Measurements from ENCODE around the gene DHX32.

DHX32 gene

DNA sequence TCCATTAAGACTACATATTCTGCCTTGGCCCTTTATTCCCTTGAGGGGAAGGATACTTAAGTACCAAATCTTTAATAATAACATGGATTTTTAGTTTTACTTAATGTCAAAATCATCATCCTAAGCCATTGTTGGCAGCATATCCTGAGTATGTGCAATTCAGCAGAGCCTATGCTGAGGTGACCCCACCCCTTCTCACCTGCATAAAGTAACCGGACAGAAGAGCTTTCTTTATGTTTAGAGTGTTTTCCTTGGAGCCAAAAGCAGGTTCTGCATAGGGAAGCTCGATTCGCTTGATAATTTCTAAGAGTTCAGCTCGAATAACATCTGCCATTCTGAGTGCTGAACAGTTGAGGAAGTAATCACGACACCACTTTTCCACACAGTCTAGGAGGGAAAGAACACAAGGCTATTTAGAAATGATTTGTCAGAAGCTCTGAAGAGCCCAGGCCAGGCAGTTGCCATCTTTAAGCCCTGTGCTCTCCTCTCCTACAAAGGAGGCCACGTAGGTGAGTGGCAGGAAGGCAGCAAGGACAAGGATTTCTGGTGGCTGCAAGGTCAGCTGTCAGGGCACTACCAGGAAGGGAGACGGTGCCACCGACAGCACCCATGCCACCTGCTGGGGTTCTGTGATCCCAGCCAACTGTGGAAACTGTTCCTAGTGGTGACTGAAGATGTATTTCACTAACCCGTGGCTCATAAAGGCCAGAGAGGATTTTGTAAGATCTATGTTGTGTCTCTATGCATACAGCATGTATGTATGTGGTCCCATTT, 42.1 kb downstream of the DHX32 start:
- TF ChIP-seq, protein P1, sequence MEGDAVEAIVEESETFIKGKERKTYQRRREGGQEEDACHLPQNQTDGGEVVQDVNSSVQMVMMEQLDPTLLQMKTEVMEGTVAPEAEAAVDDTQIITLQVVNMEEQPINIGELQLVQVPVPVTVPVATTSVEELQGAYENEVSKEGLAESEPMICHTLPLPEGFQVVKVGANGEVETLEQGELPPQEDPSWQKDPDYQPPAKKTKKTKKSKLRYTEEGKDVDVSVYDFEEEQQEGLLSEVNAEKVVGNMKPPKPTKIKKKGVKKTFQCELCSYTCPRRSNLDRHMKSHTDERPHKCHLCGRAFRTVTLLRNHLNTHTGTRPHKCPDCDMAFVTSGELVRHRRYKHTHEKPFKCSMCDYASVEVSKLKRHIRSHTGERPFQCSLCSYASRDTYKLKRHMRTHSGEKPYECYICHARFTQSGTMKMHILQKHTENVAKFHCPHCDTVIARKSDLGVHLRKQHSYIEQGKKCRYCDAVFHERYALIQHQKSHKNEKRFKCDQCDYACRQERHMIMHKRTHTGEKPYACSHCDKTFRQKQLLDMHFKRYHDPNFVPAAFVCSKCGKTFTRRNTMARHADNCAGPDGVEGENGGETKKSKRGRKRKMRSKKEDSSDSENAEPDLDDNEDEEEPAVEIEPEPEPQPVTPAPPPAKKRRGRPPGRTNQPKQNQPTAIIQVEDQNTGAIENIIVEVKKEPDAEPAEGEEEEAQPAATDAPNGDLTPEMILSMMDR (IDR thresholded peaks at IDR 0.05; ENCODE audit: low read depth, low read length, missing control alignments): no peak
- in situ Hi-C loops (cut with HindIII; ENCODE audit: low sequenced_read_pairs): no loop called here
- no peak for DNase-seq (ENCODE audit: low read depth)

DNA sequence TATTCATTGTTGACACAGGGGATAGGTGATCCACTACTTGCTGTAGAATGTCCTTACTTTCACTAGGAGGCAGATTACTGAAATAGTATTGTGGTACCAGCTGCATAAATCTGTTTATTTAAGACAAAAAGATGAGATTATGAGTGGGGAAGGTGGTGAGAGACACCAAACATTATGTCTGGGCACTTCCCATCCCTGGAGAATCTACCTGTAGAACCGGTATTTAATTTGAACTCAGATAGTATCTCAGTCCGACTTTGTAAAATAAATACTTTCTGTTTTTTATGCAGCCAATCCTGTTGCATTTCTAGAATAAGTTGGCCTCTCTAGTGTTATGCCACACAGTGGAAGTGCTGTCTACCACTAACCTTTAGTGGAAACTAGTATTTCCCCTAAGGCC, 44.3 kb downstream of the DHX32 start:
- TF ChIP-seq, protein P1 (IDR thresholded peaks at IDR 0.05; ENCODE audit: low read depth, low read length, missing control alignments): no peak
- no peak for DNase-seq (ENCODE audit: low read depth)
- H3K4me3 ChIP-seq (ENCODE audit: low read depth, low read length): no peak overlapping the region
- in situ Hi-C loops (cut with HindIII; ENCODE audit: low sequenced_read_pairs): no loop called here

More for the DNA sequence above, 42.1 kb downstream of the DHX32 start:
- no peak overlapping the region for H3K4me3 ChIP-seq (ENCODE audit: low read depth, low read length)

DNA sequence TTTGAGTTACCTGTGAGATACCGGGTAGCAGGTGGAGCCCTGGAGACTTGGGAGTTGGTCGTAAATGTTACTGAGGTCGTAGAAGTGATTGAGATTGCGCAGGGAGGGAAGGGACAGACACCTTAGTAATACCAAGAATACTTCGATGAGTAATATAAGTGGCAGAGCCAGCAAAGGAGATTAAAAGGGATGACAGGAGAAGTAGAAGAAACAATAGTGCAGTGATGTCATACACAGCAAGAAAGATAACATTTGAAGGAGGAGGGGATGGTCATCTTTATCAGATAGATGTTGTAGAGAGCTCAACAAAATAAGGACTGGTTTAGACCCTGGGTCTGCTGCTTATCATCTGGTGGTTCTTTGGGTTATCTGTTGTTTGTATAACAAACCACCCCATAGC, 52.8 kb downstream of the DHX32 start:
- TF ChIP-seq, protein P1 (IDR thresholded peaks at IDR 0.05; ENCODE audit: low read depth, low read length, missing control alignments): no peak
- H3K4me3 ChIP-seq (ENCODE audit: low read depth, low read length): no peak overlapping the region
- no peak for DNase-seq (ENCODE audit: low read depth)
- in situ Hi-C loops (cut with HindIII; ENCODE audit: low sequenced_read_pairs): no loop called here

DNA sequence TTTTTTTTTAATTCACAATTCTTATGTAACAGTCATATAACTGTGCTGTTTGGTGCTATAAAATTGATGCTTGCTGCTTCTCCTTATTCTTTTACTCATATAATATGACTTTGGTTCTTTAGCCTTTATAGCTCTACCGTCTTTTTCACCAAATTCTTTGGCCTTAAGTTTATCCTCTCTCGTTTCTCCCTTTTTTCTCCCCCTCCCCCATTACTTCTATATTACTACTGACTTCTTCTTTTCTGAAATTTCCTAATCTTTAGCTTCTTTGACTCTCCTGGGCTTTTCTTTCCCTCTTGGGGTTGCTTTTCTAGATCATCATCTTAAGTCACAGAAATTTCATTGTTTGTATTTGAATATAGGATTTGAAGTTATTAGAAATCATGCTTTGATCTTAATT, 54.0 kb downstream of the DHX32 start:
- in situ Hi-C loops (cut with HindIII; ENCODE audit: low sequenced_read_pairs): no loop called here
- TF ChIP-seq, protein P1 (IDR thresholded peaks at IDR 0.05; ENCODE audit: low read depth, low read length, missing control alignments): no peak
- no peak overlapping the region for H3K4me3 ChIP-seq (ENCODE audit: low read depth, low read length)
- DNase-seq (ENCODE audit: low read depth): no peak

DNA sequence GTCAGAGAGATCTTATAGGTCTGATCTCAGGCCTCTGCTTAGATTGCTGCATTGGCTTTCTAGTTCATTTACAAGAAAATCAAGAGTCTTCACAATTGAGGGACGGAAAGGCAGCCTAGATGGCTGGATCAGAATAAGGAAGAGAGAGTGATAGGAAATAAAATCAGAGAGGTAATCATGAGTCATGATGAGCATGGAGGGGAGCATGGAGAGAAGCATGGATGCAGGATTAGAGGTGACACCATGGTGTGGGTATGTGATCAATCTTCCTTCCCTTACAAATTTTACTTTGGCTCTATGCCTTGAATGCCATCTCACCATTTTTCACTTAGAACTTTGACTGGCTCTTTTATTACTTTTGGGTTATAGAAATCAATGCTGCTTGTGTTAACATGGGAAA, 56.4 kb downstream of the DHX32 start:
- TF ChIP-seq, protein P1 (IDR thresholded peaks at IDR 0.05; ENCODE audit: low read depth, low read length, missing control alignments): no peak

DNA sequence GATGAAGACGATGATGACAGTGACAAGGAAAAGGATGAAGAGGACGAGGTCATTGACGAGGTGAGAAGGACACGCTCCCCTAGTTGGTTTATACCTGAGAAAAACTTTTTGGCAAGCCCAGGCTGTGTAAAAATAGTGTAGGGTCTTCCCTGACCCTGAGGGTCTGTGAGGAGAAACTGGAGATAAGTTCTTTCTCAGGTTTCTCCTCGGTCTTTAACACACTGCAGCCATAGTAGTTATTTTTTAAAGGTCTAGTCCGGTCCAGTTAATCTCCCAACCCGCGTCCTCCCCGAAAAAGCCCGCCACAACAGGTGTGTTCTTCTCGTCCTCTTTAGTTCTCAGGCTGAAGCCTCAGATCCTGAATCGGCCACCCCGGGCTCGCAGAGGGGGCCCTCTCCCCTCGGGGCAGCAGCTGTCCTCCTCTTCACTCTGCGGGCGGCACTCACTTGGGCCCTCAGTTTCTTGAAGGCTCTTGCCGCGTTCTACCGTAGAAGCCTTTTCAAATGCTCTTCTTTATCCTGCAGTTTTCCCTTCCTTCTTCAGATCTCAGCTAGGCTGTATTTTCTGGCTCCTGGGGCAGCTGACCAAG, 57.3 kb downstream of the DHX32 start:
- DNase-seq (ENCODE audit: low read depth): no peak
- TF ChIP-seq, protein P1 (IDR thresholded peaks at IDR 0.05; ENCODE audit: low read depth, low read length, missing control alignments): no peak
- peak overlapping the region; percentile 64 for H3K4me3 ChIP-seq (ENCODE audit: low read depth, low read length)
- in situ Hi-C loops (cut with HindIII; ENCODE audit: low sequenced_read_pairs): no loop called here

More for the DNA sequence above, 56.4 kb downstream of the DHX32 start:
- H3K4me3 ChIP-seq (ENCODE audit: low read depth, low read length): peak overlapping the region; percentile 64
- no peak for DNase-seq (ENCODE audit: low read depth)
- in situ Hi-C loops (cut with HindIII; ENCODE audit: low sequenced_read_pairs): no loop called here
